Spleen (tissue), 7 donors: ENCODE measurements around the gene PTGFR.

Experiments
- POLR2A ChIP-seq, 3 donors: fragments of 450-650 bp; IDR thresholded peaks; one replicate each; pipeline ENCODE4 v1.5.1; 2017; ENCODE audit warnings: antibody characterized with exemption in 3 of 3, mild to moderate bottlenecking in 1 of 3
- POLR2AphosphoS5 ChIP-seq, 3 donors: sonication (generic); formaldehyde crosslinking; IDR thresholded peaks; one replicate each; pipeline ENCODE4 v1.5.1; 2017; ENCODE audit warnings: antibody characterized with exemption in 3 of 3
- TF ChIP-seq, protein P1 (sequence below), 11 experiments: fragments of 200-600 bp in 7 of 11; fragments of 450-650 bp in 4 of 11; sonication (generic) in 4 of 11; IDR thresholded peaks in 8 of 11; conservative IDR thresholded peaks in 3 of 11; 1 replicate in 7 of 11; 2 replicates in 4 of 11; pipeline versions ENCODE4 v1.4.0 to v1.8.0; 2016 to 2021; ENCODE audit warnings: antibody characterized with exemption in 11 of 11, inconsistent platforms in 4 of 11, mild to moderate bottlenecking in 1 of 11
- donor health status: DM: no; HTN: no; CAD: no; lungs with moderate emphysema.
- donor health status: DM: no; HTN: no; CAD: no.
- donor health status: DM: no; HTN: no; CAD: no.

DNA sequence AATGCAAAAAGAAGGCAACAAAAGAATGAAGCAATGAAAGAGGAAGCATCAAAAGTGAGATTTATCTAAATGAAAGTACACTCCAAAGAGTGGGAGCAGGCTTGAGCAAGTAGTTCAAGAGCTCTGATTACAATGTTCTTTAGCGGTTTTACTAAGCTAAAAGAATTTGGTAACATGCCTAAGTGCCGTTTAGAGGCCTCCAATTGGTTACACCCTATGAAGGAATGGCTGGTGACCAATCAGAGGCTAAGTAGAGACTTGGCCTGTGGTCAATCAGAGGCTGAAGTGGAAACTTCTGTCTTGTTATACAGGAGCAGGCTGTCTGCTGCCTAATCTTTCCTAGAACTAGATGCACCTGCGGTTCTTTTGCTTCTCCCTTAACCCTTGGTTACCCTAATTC lies 59.1 kb downstream of the PTGFR start:
- TF ChIP-seq, protein P1, sequence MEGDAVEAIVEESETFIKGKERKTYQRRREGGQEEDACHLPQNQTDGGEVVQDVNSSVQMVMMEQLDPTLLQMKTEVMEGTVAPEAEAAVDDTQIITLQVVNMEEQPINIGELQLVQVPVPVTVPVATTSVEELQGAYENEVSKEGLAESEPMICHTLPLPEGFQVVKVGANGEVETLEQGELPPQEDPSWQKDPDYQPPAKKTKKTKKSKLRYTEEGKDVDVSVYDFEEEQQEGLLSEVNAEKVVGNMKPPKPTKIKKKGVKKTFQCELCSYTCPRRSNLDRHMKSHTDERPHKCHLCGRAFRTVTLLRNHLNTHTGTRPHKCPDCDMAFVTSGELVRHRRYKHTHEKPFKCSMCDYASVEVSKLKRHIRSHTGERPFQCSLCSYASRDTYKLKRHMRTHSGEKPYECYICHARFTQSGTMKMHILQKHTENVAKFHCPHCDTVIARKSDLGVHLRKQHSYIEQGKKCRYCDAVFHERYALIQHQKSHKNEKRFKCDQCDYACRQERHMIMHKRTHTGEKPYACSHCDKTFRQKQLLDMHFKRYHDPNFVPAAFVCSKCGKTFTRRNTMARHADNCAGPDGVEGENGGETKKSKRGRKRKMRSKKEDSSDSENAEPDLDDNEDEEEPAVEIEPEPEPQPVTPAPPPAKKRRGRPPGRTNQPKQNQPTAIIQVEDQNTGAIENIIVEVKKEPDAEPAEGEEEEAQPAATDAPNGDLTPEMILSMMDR (IDR thresholded peaks at IDR 0.05 in 8 of 11, conservative IDR thresholded peaks at IDR 0.05 in 3 of 11): no peak
- TF ChIP-seq POLR2AphosphoS5 (IDR thresholded peaks at IDR 0.05): no peak
- TF ChIP-seq POLR2A (IDR thresholded peaks at IDR 0.05): no peak
